Skin epidermis (tissue), 12 donors: ENCODE measurements around the gene TPPP2.
A peak's percentile ranks its signal among the peaks of the same experiment; 100 is the strongest.

Experiments used
- H3K27ac ChIP-seq, 21 experiments: fragments of 200-600 bp; sonication (generic) in 11 of 21; one replicate each; pipeline ENCODE4 v1.5.0; 2020; ENCODE audit warnings: mild to moderate bottlenecking in 3 of 21, inconsistent platforms in 2 of 21, moderate library complexity in 2 of 21
- H3K4me3 ChIP-seq, 7 experiments: fragments of 200-600 bp; sonication (generic) in 2 of 7; one replicate each; pipeline ENCODE4 v1.5.0; 2020; ENCODE audit warnings: inconsistent platforms in 2 of 7, mild to moderate bottlenecking in 2 of 7, moderate library complexity in 1 of 7

Gene TPPP2

GRCh38 chr14:21054123-21054767 lies 24.2 kb downstream of the TPPP2 start:
- Histone ChIP-seq H3K27ac (no peak overlapping the region), H3K4me3 (no peak overlapping the region)

GRCh38 chr14:21054768-21055145 lies 24.7 kb downstream of the TPPP2 start:
- H3K27ac ChIP-seq = no peak overlapping the region
- H3K4me3 ChIP-seq = no peak overlapping the region

GRCh38 chr14:21055432-21056117 lies 25.6 kb downstream of the TPPP2 start:
- peak overlapping the region in 1 of 21 experiments; percentile 21 for H3K27ac ChIP-seq
- H3K4me3 ChIP-seq = no peak overlapping the region

GRCh38 chr14:21056520-21057163 lies 26.6 kb downstream of the TPPP2 start:
- peak overlapping the region in 2 of 21 experiments; percentile 12 to 21 for H3K27ac ChIP-seq
- no peak overlapping the region for H3K4me3 ChIP-seq

- H3K4me3 ChIP-seq = no peak within 1 kb of the TSS
- peak within 1 kb of the TSS in 1 of 21 experiments; percentile 12 for H3K27ac ChIP-seq
These were observed 28.0 kb downstream of the TPPP2 start, which contains the start of gene RNASE8 for GRCh38 chr14:21057803-21058675. Gene RNASE8 (plus strand): TSS chr14:21057822. CDS start chr14:21057893, 71 bp downstream.

DNA sequence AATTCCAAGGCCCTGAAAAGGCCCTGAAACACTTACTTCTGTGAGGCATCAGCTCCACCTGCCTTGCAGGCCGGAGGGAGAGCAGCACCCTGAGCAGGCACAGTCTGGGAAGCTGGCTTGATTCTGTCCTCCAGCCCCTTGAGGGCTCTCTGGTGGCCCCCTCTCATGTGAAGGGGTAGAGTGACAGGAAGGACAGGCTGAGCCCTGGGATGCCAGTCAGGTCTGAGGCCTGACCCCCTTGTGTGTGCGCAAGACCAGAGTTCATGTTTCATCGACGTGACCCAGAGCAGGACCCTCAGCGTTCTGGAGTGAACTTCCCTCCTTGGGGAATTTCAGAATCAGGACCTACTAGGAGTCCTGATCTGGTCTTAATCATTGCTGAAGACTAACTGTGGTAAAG lies 28.9 kb downstream of the TPPP2 start:
- H3K4me3 ChIP-seq = no peak overlapping the region
- H3K27ac ChIP-seq = no peak overlapping the region

- H3K4me3 ChIP-seq = no peak overlapping the region
- no peak overlapping the region for H3K27ac ChIP-seq
These were observed 30.0 kb downstream of the TPPP2 start for GRCh38 chr14:21059842-21060613.

GRCh38 chr14:21060614-21061346 lies 30.8 kb downstream of the TPPP2 start:
- Histone ChIP-seq H3K27ac (no peak overlapping the region), H3K4me3 (no peak overlapping the region)

DNA sequence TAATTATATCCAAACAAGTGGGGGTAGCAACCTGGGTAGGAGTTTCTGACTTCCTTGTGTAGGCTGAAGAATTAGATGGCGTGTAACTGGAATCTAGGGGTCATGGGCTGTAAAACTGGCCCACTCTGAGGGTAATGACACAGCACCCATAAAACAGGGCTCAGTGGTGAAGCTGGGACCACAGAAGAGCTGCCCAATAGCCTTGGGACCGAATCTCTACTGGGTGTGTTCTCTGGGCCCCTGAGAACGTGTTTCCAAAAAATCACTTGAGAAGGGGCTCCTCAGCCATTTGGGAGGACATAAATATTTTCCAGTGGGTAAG lies 31.3 kb downstream of the TPPP2 start:
- H3K27ac ChIP-seq = no peak overlapping the region

GRCh38 chr14:21063479-21063878 lies 33.5 kb downstream of the TPPP2 start:
- no peak overlapping the region for H3K4me3 ChIP-seq
- H3K27ac ChIP-seq = no peak overlapping the region

More for the DNA sequence above, 31.3 kb downstream of the TPPP2 start:
- no peak overlapping the region for H3K4me3 ChIP-seq

GRCh38 chr14:21066882-21067502 lies 37.0 kb downstream of the TPPP2 start:
- Histone ChIP-seq H3K4me3 (no peak overlapping the region), H3K27ac (no peak overlapping the region)

GRCh38 chr14:21068521-21069387 lies 38.7 kb downstream of the TPPP2 start:
- peak overlapping the region; percentile 48 to 72 (median 61) for H3K4me3 ChIP-seq
- peak overlapping the region in 18 of 21 experiments; percentile 23 to 94 (median 89) for H3K27ac ChIP-seq

GRCh38 chr14:21069388-21070082 lies 39.5 kb downstream of the TPPP2 start:
- peak overlapping the region; percentile 48 to 72 (median 61) for H3K4me3 ChIP-seq
- H3K27ac ChIP-seq = peak overlapping the region; percentile 65 to 94 (median 88)

- Histone ChIP-seq H3K27ac (peak within 1 kb of the TSS; percentile 65 to 94 (median 88)), H3K4me3 (peak within 1 kb of the TSS; percentile 48 to 72 (median 61))
These were observed 40.1 kb downstream of the TPPP2 start, which contains the start of gene ARHGEF40 for GRCh38 chr14:21070083-21070609. Gene ARHGEF40 (plus strand): TSS chr14:21070304. CDS start chr14:21070397, 93 bp downstream.

DNA sequence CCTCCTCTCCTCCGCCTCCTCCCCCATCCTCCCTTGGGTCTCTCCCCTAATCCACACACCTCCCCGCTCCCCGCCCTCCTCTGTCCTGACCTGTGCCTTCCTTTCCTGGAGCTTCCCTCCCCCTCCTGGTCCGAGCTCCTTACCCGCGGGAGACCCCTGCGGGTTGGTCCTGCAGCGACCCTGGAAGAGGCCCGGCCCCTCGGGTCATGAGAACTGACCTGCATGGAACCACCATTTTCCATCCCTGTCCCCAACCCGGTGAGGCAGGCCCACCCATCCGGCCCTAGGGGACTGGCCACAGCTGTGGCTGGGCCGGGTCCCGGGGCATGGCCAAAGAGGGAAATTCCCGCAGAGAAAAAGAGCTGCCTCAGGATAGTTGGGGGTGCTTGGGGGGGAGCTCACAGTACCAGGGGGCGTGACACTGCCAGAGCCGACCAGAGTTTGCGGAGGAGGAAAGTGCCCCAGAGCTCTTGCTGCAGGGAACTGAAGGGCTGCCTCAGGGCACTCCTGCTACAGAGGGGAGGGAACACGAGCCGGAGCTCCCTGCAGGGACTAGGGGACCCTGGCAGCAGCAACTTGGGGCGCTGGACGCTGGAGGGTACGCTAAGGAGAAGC lies 40.7 kb downstream of the TPPP2 start:
- Histone ChIP-seq H3K4me3 (peak overlapping the region; percentile 48 to 72 (median 61)), H3K27ac (peak overlapping the region; percentile 65 to 94 (median 88))
